HG02571 (cell line): ENCODE data around the gene PLAAT4.
"Not testable (repeated sequence)": the region's sequence is repeated elsewhere in the genome, so short reads cannot be mapped to it uniquely, and the experiment has no call there.

Experiments
- ATAC-seq: cut with Tn5 transposase; IDR thresholded peaks from one replicate; pipeline ENCODE4 v1.9.1; 2021; ENCODE audit warnings: mild to moderate bottlenecking, moderate library complexity; ENCODE audit not compliant: unreplicated experiment

Gene PLAAT4

GRCh38 chr11:63567044-63567840, 30.6 kb downstream of the PLAAT4 start:
- peak; percentile 69 for ATAC-seq

- no peak for ATAC-seq
These were observed 33.0 kb downstream of the PLAAT4 start for GRCh38 chr11:63569570-63569969.

- ATAC-seq: no peak
These were observed 35.5 kb downstream of the PLAAT4 start for GRCh38 chr11:63572026-63572688.

GRCh38 chr11:63573881-63574855, 37.6 kb downstream of the PLAAT4 start:
- no peak for ATAC-seq

GRCh38 chr11:63574856-63575602, 38.4 kb downstream of the PLAAT4 start:
- ATAC-seq: no peak

GRCh38 chr11:63578882-63579281, 42.3 kb downstream of the PLAAT4 start:
- ATAC-seq: not testable (repeated sequence)

GRCh38 chr11:63581224-63581623, 44.6 kb downstream of the PLAAT4 start:
- not testable (repeated sequence) for ATAC-seq

GRCh38 chr11:63583357-63583677, 46.7 kb downstream of the PLAAT4 start:
- no peak for ATAC-seq

GRCh38 chr11:63586451-63587166, 50.0 kb downstream of the PLAAT4 start:
- ATAC-seq: no peak

- ATAC-seq: no peak
These were observed 52.4 kb downstream of the PLAAT4 start for GRCh38 chr11:63589000-63589399.

- no peak for ATAC-seq
These were observed 53.6 kb downstream of the PLAAT4 start for GRCh38 chr11:63590024-63590788.

- ATAC-seq: no peak
These were observed 56.4 kb downstream of the PLAAT4 start for GRCh38 chr11:63592975-63593395.

GRCh38 chr11:63595296-63595695, 58.7 kb downstream of the PLAAT4 start:
- ATAC-seq: no peak
